Activated T-cell treated with anti-CD3 and anti-CD28 coated beads, Interleukin-2, amount 50 U/mL, for 24 hours (primary cell): Measurements from ENCODE around the gene DAB1.

ENCODE experiments used
- DNase-seq: peaks from one replicate; pipeline ENCODE4 v3.0.0-alpha.2; 2020
- H3K27ac Mint-ChIP-seq: 2 replicates; pipeline ENCODE4 v1.8.0; 2020; ENCODE audit warnings: mild to moderate bottlenecking, mixed read lengths
- H3K27me3 Mint-ChIP-seq: 2 replicates; pipeline ENCODE4 v1.8.0; 2020; ENCODE audit warnings: mixed read lengths
- H3K36me3 Mint-ChIP-seq: 2 replicates; pipeline ENCODE4 v1.8.0; 2020; ENCODE audit warnings: low read depth, mixed read lengths
- H3K4me1 Mint-ChIP-seq: 2 replicates; pipeline ENCODE4 v1.8.0; 2020; ENCODE audit warnings: low read depth, mixed read lengths
- H3K4me3 Mint-ChIP-seq: 2 replicates; pipeline ENCODE4 v1.8.0; 2020; ENCODE audit warnings: mild to moderate bottlenecking, moderate library complexity, mixed read lengths
- H3K9me3 Mint-ChIP-seq: 2 replicates; pipeline ENCODE4 v1.8.0; 2020; ENCODE audit warnings: mixed read lengths

DAB1 gene

GRCh38 chr1:57131701-57132394, 292.0 kb downstream of the DAB1 start:
- no peaks in the 10 kb centered on the region for H3K9me3 Mint-ChIP-seq
- no peak overlapping the region for H3K4me3 Mint-ChIP-seq
- no peaks in the 10 kb centered on the region for H3K27me3 Mint-ChIP-seq
- H3K27ac Mint-ChIP-seq: no peak overlapping the region
- no peak for DNase-seq
- no peaks in the 10 kb centered on the region for H3K4me1 Mint-ChIP-seq
- no peaks in the 10 kb centered on the region for H3K36me3 Mint-ChIP-seq

DNA sequence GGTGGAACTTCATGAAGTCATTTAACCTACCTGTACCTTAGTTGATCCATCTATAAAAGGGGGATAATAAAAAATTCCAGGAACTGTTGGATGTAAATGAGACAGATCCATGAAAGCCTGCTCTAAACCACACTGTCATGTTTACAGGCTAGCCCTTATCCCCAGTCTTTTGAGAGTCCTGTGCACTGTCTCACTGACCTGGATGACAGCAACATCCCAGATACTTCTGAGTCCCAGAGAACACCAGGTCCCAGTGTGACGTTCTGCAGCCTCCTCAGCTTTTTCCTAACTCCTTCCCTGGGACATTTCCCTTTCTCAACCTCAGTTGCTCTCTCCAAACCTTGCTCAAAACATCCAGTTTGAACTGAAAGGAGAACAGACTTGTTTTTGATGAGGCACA, 292.6 kb downstream of the DAB1 start:
- Mint-ChIP-seq H3K9me3 (no peaks in the 10 kb centered on the region), H3K4me1 (no peaks in the 10 kb centered on the region), H3K27ac (no peak overlapping the region), H3K4me3 (no peak overlapping the region), H3K27me3 (no peaks in the 10 kb centered on the region), H3K36me3 (no peaks in the 10 kb centered on the region)
- DNase-seq: no peak

GRCh38 chr1:57129865-57130264, 294.0 kb downstream of the DAB1 start:
- DNase-seq: no peak
- Mint-ChIP-seq H3K4me1 (peaks cover 2% of the 10 kb centered on the region), H3K36me3 (no peaks in the 10 kb centered on the region), H3K9me3 (no peaks in the 10 kb centered on the region), H3K27ac (no peak overlapping the region), H3K27me3 (no peaks in the 10 kb centered on the region), H3K4me3 (no peak overlapping the region)

GRCh38 chr1:57127976-57128375, 295.9 kb downstream of the DAB1 start:
- H3K4me3 Mint-ChIP-seq: no peak overlapping the region

DNA sequence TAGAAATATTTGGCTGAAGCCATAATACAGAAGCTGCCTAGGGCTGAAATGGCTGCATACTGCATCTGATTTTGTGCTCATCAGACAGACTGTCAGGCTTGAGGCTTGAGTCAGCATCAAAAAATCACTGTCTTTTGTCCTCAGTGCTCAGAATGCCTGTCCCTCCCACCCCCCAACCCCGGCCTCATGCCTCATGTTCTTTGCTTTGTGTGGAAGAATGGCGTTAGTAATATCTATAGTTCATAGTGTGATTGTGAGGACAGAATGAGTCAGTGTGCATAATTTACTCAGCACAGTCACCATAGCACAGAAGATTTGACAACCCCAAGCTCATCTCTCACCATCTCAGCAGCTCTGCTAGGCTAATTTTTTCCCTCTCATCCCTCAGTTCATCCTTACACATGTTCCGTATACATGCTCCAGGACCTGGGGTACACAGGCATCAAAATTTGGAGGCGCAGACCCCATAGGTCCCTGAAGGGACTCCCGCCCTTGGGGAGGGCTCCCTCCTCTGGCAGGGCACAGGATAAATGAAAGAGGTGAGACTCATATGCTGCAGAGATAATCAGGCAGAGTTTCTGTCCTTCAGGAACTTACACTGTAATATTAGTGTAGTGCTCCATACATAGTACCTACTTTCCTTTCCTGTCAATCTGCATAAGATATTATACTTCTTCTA, 299.0 kb downstream of the DAB1 start:
- peak overlapping the region; percentile 66 for H3K27ac Mint-ChIP-seq
- DNase-seq: no peak
- H3K9me3 Mint-ChIP-seq: no peaks in the 10 kb centered on the region
- H3K36me3 Mint-ChIP-seq: no peaks in the 10 kb centered on the region
- H3K4me3 Mint-ChIP-seq: no peak overlapping the region
- H3K27me3 Mint-ChIP-seq: no peaks in the 10 kb centered on the region
- H3K4me1 Mint-ChIP-seq: peaks cover 5% of the 10 kb centered on the region

More at GRCh38 chr1:57127976-57128375, 295.9 kb downstream of the DAB1 start:
- no peak overlapping the region for H3K27ac Mint-ChIP-seq
- H3K9me3 Mint-ChIP-seq: no peaks in the 10 kb centered on the region
- DNase-seq: no peak
- peaks cover 5% of the 10 kb centered on the region for H3K4me1 Mint-ChIP-seq
- no peaks in the 10 kb centered on the region for H3K36me3 Mint-ChIP-seq
- no peaks in the 10 kb centered on the region for H3K27me3 Mint-ChIP-seq

DNA sequence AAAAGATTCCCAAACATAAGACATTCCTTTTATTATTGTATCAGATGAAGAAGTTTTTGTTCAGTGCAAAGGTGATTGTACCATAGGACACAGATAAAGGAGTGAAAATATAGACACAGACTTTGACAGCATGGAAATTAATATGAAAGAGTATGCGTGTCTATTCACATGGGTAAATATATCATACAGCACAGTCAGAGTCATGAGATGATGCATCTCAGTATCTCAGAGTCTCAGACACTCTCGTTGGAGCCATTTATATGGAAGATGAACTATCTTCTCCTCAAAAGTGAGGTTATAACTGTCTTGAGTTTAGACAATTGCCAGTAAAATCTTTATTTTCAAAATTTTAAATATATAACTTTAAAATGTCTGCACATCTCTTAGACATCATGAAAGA, 299.7 kb downstream of the DAB1 start:
- no peaks in the 10 kb centered on the region for H3K36me3 Mint-ChIP-seq
- no peak overlapping the region for H3K4me3 Mint-ChIP-seq
- no peak for DNase-seq
- H3K27me3 Mint-ChIP-seq: no peaks in the 10 kb centered on the region
- peaks cover 5% of the 10 kb centered on the region for H3K4me1 Mint-ChIP-seq
- H3K9me3 Mint-ChIP-seq: no peaks in the 10 kb centered on the region
- H3K27ac Mint-ChIP-seq: no peak overlapping the region

DNA sequence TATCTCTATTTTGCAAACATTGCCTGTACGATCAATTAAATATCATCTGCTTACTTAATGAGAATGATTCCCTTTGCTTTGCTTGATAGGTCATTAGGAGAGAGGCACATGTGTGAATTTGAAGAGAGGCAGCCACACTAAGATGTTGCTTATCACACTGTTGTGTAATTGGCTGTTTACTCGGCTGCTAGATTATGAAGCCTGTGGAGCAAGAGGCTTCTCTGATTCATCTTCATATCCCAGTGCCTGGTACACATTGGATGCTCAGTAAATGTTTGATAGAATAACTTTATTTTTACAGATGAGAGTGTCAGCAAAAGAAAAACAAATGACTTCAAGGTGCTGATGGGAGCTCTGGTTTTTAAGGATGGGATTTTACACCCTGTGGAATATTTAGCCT, 301.8 kb downstream of the DAB1 start:
- Mint-ChIP-seq H3K4me3 (no peak overlapping the region), H3K4me1 (peaks cover 5% of the 10 kb centered on the region), H3K27me3 (no peaks in the 10 kb centered on the region), H3K27ac (no peak overlapping the region), H3K36me3 (no peaks in the 10 kb centered on the region), H3K9me3 (no peaks in the 10 kb centered on the region)
- no peak for DNase-seq

- H3K4me1 Mint-ChIP-seq: peaks cover 2% of the 10 kb centered on the region
- no peak overlapping the region for H3K27ac Mint-ChIP-seq
- no peaks in the 10 kb centered on the region for H3K27me3 Mint-ChIP-seq
- H3K9me3 Mint-ChIP-seq: no peaks in the 10 kb centered on the region
- no peaks in the 10 kb centered on the region for H3K36me3 Mint-ChIP-seq
- H3K4me3 Mint-ChIP-seq: no peak overlapping the region
- no peak for DNase-seq
Measured at GRCh38 chr1:57118948-57119603, 304.8 kb downstream of the DAB1 start.

- H3K27me3 Mint-ChIP-seq: no peaks in the 10 kb centered on the region
- H3K4me3 Mint-ChIP-seq: no peak overlapping the region
- no peak overlapping the region for H3K27ac Mint-ChIP-seq
- H3K9me3 Mint-ChIP-seq: no peaks in the 10 kb centered on the region
- H3K36me3 Mint-ChIP-seq: no peaks in the 10 kb centered on the region
- DNase-seq: no peak
- no peaks in the 10 kb centered on the region for H3K4me1 Mint-ChIP-seq
Measured at GRCh38 chr1:57117753-57118152, 306.1 kb downstream of the DAB1 start.

DNA sequence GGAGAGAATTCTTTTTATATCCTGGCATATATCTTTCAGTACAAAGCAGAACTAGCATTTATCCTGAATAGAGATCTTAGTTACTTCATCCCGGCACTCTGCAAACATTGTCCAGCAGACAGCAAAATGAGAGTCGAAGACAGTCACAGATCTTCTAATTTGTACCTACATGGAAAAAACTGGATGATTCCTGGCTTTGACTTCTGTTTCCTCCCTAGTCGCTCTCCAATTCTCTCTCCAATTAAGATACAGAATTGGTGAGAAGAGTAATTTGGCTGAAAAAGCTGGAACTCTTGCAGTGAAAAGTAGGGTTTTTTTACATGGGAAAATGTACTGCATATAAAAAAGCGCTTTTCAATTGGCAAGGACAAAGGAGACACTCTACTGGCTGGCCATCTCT, 307.0 kb downstream of the DAB1 start:
- no peak overlapping the region for H3K27ac Mint-ChIP-seq
- H3K9me3 Mint-ChIP-seq: no peaks in the 10 kb centered on the region
- DNase-seq: no peak

DNA sequence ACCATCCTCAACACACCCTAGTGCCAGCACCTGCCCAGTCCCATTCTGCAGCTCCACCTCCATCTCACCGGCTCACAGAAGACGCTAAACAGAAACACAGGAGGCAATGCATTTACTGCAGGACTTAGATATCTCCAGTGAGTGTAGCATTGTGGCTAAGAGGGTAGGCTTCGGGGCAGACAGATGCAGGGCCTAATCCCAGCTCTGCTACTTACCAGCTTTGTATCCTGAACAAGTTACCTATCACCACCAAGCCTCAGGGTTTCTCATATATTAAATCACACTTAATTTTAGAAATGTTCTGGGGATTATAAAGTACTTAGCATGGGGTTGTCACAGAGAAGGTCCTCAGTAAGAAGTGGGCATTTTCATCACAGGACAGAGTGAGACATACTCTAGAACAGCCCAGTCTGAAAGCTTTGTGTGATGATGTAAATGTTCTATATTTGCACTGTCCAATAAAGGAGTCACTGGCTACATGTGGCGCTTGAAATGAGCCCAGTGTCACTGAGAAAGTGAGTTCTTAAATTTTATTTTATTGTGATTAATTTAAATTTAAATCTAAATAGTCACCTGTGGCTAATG, 308.7 kb downstream of the DAB1 start:
- DNase-seq: no peak

More for the DNA sequence above, 307.0 kb downstream of the DAB1 start:
- Mint-ChIP-seq H3K36me3 (no peaks in the 10 kb centered on the region), H3K4me1 (no peaks in the 10 kb centered on the region), H3K27me3 (no peaks in the 10 kb centered on the region), H3K4me3 (no peak overlapping the region)

DNA sequence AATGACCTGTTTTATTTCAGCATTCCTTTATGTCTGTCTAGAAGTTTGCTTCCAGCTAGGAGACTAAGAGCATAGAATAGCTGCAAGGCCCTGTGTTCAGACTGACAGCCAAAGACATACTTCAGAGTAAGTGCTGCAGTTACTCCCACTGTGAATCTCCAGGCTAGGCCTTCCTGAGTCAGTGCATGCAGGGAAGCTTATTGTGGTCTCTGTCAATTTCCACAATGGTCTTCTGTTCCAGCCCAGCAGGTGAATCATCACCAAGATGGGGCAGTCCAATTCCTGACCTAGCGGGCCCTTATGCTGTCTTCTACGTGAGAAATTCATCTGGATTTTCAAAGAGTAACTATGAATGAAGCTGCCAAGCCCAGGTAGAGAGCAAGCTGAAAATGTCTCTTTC, 311.7 kb downstream of the DAB1 start:
- DNase-seq: no peak
- Mint-ChIP-seq H3K9me3 (no peaks in the 10 kb centered on the region), H3K4me1 (no peaks in the 10 kb centered on the region), H3K4me3 (no peak overlapping the region), H3K27ac (no peak overlapping the region), H3K27me3 (no peaks in the 10 kb centered on the region), H3K36me3 (no peaks in the 10 kb centered on the region)

More for the DNA sequence above, 308.7 kb downstream of the DAB1 start:
- H3K9me3 Mint-ChIP-seq: no peaks in the 10 kb centered on the region
- H3K4me1 Mint-ChIP-seq: no peaks in the 10 kb centered on the region
- H3K27ac Mint-ChIP-seq: no peak overlapping the region
- no peak overlapping the region for H3K4me3 Mint-ChIP-seq
- no peaks in the 10 kb centered on the region for H3K36me3 Mint-ChIP-seq
- no peaks in the 10 kb centered on the region for H3K27me3 Mint-ChIP-seq

GRCh38 chr1:57111175-57111574, 312.7 kb downstream of the DAB1 start:
- no peaks in the 10 kb centered on the region for H3K4me1 Mint-ChIP-seq

GRCh38 chr1:57109883-57110282, 314.0 kb downstream of the DAB1 start:
- Mint-ChIP-seq H3K27me3 (no peaks in the 10 kb centered on the region), H3K4me1 (no peaks in the 10 kb centered on the region), H3K27ac (no peak overlapping the region), H3K4me3 (no peak overlapping the region), H3K9me3 (no peaks in the 10 kb centered on the region), H3K36me3 (no peaks in the 10 kb centered on the region)
- DNase-seq: no peak

More at GRCh38 chr1:57111175-57111574, 312.7 kb downstream of the DAB1 start:
- Mint-ChIP-seq H3K36me3 (no peaks in the 10 kb centered on the region), H3K27me3 (no peaks in the 10 kb centered on the region), H3K9me3 (no peaks in the 10 kb centered on the region), H3K4me3 (no peak overlapping the region), H3K27ac (no peak overlapping the region)
- DNase-seq: no peak

DNA sequence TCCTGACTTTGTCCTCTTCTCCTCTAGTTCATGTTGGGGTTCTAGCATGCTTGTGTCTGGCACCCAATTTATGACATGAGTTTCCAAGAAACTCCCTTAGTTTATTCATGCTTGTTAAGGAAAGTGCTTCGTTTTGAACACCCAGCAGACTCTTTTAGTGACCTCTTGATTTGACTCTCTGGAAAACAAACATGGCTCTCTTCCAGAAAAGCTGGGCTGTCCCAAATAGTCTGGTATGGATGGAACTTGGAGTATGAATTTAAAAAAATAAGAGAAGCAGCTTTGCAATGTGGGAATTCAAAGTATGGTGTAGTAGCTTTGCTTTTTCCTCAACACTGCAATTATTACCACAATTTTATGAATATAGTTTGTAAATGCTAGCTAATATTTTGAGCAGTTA, 314.6 kb downstream of the DAB1 start:
- no peaks in the 10 kb centered on the region for H3K27me3 Mint-ChIP-seq
- no peaks in the 10 kb centered on the region for H3K36me3 Mint-ChIP-seq
- no peaks in the 10 kb centered on the region for H3K9me3 Mint-ChIP-seq
- H3K4me3 Mint-ChIP-seq: no peak overlapping the region
- no peaks in the 10 kb centered on the region for H3K4me1 Mint-ChIP-seq
- H3K27ac Mint-ChIP-seq: no peak overlapping the region
- DNase-seq: no peak
